AG09309 (cell line): ENCODE measurements around the gene CTPS2.
"Not testable (repeated sequence)": the region's sequence is repeated elsewhere in the genome, so short reads cannot be mapped to it uniquely, and the experiment has no call there.

Experiments used
- DNase-seq: peaks from one replicate; pipeline ENCODE4 v3.0.0-alpha.2; 2010; ENCODE audit warnings: low read depth
- H3K4me3 ChIP-seq: 2 replicates; pipeline ENCODE4 v1.5.1; 2011; ENCODE audit warnings: mild to moderate bottlenecking, low read depth, low read length, moderate library complexity; ENCODE audit not compliant: control insufficient read depth
- CTCF ChIP-seq: IDR thresholded peaks from 2 replicates; pipeline ENCODE4 v1.5.1; 2011; ENCODE audit warnings: mild to moderate bottlenecking, low read depth, low read length, inconsistent platforms; ENCODE audit not compliant: insufficient read depth, control insufficient read depth; ENCODE audit errors: missing control alignments

CTPS2 gene

GRCh38 chrX:16617382-16617781, 95.1 kb downstream of the CTPS2 start:
- no peak for DNase-seq
- no peak for TF ChIP-seq CTCF
- H3K4me3 ChIP-seq, result no peak overlapping the region

GRCh38 chrX:16612257-16612897, 100.1 kb downstream of the CTPS2 start:
- TF ChIP-seq CTCF, result no peak
- no peak for DNase-seq
- H3K4me3 ChIP-seq, result no peak overlapping the region

- not testable (repeated sequence) for DNase-seq, H3K4me3 ChIP-seq
These were observed 101.8 kb downstream of the CTPS2 start for GRCh38 chrX:16610654-16611053.

GRCh38 chrX:16610121-16610621, 102.3 kb downstream of the CTPS2 start:
- no peak for TF ChIP-seq CTCF
- H3K4me3 ChIP-seq, result no peak overlapping the region
- no peak for DNase-seq

- TF ChIP-seq CTCF, result no peak
- no peak overlapping the region for H3K4me3 ChIP-seq
- DNase-seq, result no peak
These were observed 106.2 kb downstream of the CTPS2 start for GRCh38 chrX:16606142-16606720.

- no peak overlapping the region for H3K4me3 ChIP-seq
- DNase-seq, result no peak
- no peak for TF ChIP-seq CTCF
These were observed 108.1 kb downstream of the CTPS2 start for GRCh38 chrX:16604337-16604736.

GRCh38 chrX:16603822-16604221, 108.6 kb downstream of the CTPS2 start:
- H3K4me3 ChIP-seq, result no peak overlapping the region
- TF ChIP-seq CTCF, result no peak
- DNase-seq, result no peak

- DNase-seq, H3K4me3 ChIP-seq: not testable (repeated sequence)
These were observed 109.2 kb downstream of the CTPS2 start for GRCh38 chrX:16603235-16603634.
